CD14-positive monocyte (primary cell): ENCODE data around the gene CACNA1B. TPM values are rescaled to one million over a fixed set of nuclear protein-coding genes. Genes with fewer than 3 reads are reported as not detected.

ENCODE experiments used
- DNase-seq, 3 donors: peaks; one replicate each; pipeline ENCODE4 v3.0.0-alpha.2; 2011 to 2022
- H2AFZ ChIP-seq: 2 replicates; pipeline ENCODE4 v1.6.0; 2012; ENCODE audit warnings: mild to moderate bottlenecking, low read depth, low read length, inconsistent platforms; ENCODE audit not compliant: insufficient read depth, poor library complexity, severe bottlenecking
- H3K27ac ChIP-seq, 2 donors: 1 replicate in 1 of 2; 2 replicates in 1 of 2; pipeline ENCODE4 v1.5.1; 2012 to 2013; ENCODE audit warnings: low read length in 2 of 2, control low read depth in 1 of 2, inconsistent platforms in 1 of 2, low read depth in 1 of 2, mild to moderate bottlenecking in 1 of 2
- H3K27me3 ChIP-seq, 2 donors: one replicate each; pipeline versions ENCODE4 v1.6.0 to v1.6.1; 2011 to 2013; ENCODE audit warnings: low read length in 2 of 2; ENCODE audit not compliant: control insufficient read depth in 2 of 2, insufficient read depth in 2 of 2
- H3K36me3 ChIP-seq, 2 donors: replicated peaks in 1 of 2; 1 replicate in 1 of 2; 2 replicates in 1 of 2; pipeline versions ENCODE4 v1.5.1 to v1.6.1; 2012 to 2013; ENCODE audit warnings: low read length in 2 of 2, control low read depth in 1 of 2, inconsistent platforms in 1 of 2, mild to moderate bottlenecking in 1 of 2; ENCODE audit not compliant: insufficient read depth in 2 of 2, control insufficient read depth in 1 of 2
- H3K4me1 ChIP-seq, 2 donors: 1 replicate in 1 of 2; 2 replicates in 1 of 2; pipeline versions ENCODE4 v1.5.1 to v1.6.1; 2012 to 2013; ENCODE audit warnings: low read length in 2 of 2, control low read depth in 1 of 2, inconsistent platforms in 1 of 2, mild to moderate bottlenecking in 1 of 2, moderate library complexity in 1 of 2; ENCODE audit not compliant: insufficient read depth in 2 of 2, control insufficient read depth in 1 of 2
- H3K4me2 ChIP-seq: replicated peaks from 2 replicates; pipeline ENCODE3; 2012; ENCODE audit warnings: low read length, moderate library complexity, mild to moderate bottlenecking; ENCODE audit not compliant: poor library complexity, severe bottlenecking; ENCODE audit errors: extremely low read depth
- H3K4me3 ChIP-seq, 3 experiments: fragments of 200-600 bp in 1 of 3; sonication (generic) in 1 of 3; replicated peaks in 1 of 3; 1 replicate in 2 of 3; 2 replicates in 1 of 3; pipeline ENCODE4 v1.5.1; 2011 to 2013; ENCODE audit warnings: low read length in 3 of 3, mild to moderate bottlenecking in 3 of 3, control low read depth in 2 of 3, low read depth in 2 of 3, inconsistent platforms in 1 of 3, moderate library complexity in 1 of 3
- H3K79me2 ChIP-seq: 2 replicates; pipeline ENCODE4 v1.6.0; 2012; ENCODE audit warnings: mild to moderate bottlenecking, control low read depth, inconsistent platforms, low read length, moderate library complexity; ENCODE audit not compliant: insufficient read depth
- H3K9ac ChIP-seq: 2 replicates; pipeline ENCODE4 v1.6.0; 2017; ENCODE audit warnings: low read length, mild to moderate bottlenecking; ENCODE audit not compliant: insufficient read depth, poor library complexity, severe bottlenecking
- H3K9me3 ChIP-seq, 2 donors: replicated peaks in 1 of 2; 1 replicate in 1 of 2; 2 replicates in 1 of 2; pipeline versions ENCODE4 v1.5.1 to v1.6.1; 2012 to 2013; ENCODE audit warnings: low read length in 2 of 2, control low read depth in 1 of 2; ENCODE audit not compliant: control insufficient read depth in 1 of 2, insufficient read depth in 1 of 2
- H4K20me1 ChIP-seq: 2 replicates; pipeline ENCODE4 v1.6.0; 2012; ENCODE audit warnings: mild to moderate bottlenecking, low read length, control low read depth, moderate library complexity; ENCODE audit not compliant: insufficient read depth
- H3K27ac Mint-ChIP-seq, 7 donors: one replicate each; pipeline ENCODE4 v1.8.0; 2020; ENCODE audit warnings: mild to moderate bottlenecking in 7 of 7, mixed read lengths in 7 of 7, moderate library complexity in 6 of 7, inconsistent platforms in 2 of 7
- H3K27me3 Mint-ChIP-seq, 3 donors: one replicate each; pipeline ENCODE4 v1.8.0; 2021 to 2022; ENCODE audit warnings: low read depth in 3 of 3, mild to moderate bottlenecking in 3 of 3, mixed read lengths in 3 of 3, moderate library complexity in 3 of 3, inconsistent platforms in 1 of 3
- H3K36me3 Mint-ChIP-seq, 2 donors: one replicate each; pipeline ENCODE4 v1.8.0; 2020; ENCODE audit warnings: mixed read lengths in 2 of 2, inconsistent platforms in 1 of 2, mild to moderate bottlenecking in 1 of 2
- H3K4me1 Mint-ChIP-seq: one replicate; pipeline ENCODE4 v1.8.0; 2020; ENCODE audit warnings: mild to moderate bottlenecking, mixed read lengths
- H3K4me3 Mint-ChIP-seq, 2 donors: one replicate each; pipeline ENCODE4 v1.8.0; 2020; ENCODE audit warnings: mild to moderate bottlenecking in 2 of 2, mixed read lengths in 2 of 2, moderate library complexity in 1 of 2
- H3K9me3 Mint-ChIP-seq, 7 donors: one replicate each; pipeline ENCODE4 v1.8.0; 2020 to 2022; ENCODE audit warnings: mixed read lengths in 7 of 7, mild to moderate bottlenecking in 6 of 7, moderate library complexity in 6 of 7, inconsistent platforms in 2 of 7
- WGBS: methylation state at CpG from one replicate; pipeline ENCODE4 v1.1.5; 2013; ENCODE audit warnings: missing lambda C conversion rate; ENCODE audit not compliant: insufficient coverage; 5-methylcytosine and 5-hydroxymethylcytosine counted together
- intact Hi-C, 2 donors: fragments of 100-400 bp; cut with micrococcal nuclease; formaldehyde crosslinking; loops; one replicate each; pipeline versions ENCODE4 v1.15.0 to v1.15.1; 2023
- polyA plus RNA-seq, 3 donors: library from polyadenylated mRNA; depleted of rRNA in 1 of 3; unstranded in 2 of 3; stranded (reverse) in 1 of 3; fragments of 300-500 nt in 2 of 3; fragments of >200 nt in 1 of 3; fragmentation: Illumina TruSeq in 2 of 3; gene quantifications; 1 replicate in 2 of 3; 2 replicates in 1 of 3; pipeline ENCODE4 v1.2.3, GENCODE V29; 2012 to 2021
- TF ChIP-seq, protein P1 (sequence below): fragments of 200-600 bp; IDR thresholded peaks from one replicate; pipeline ENCODE4 v1.8.0; 2022; ENCODE audit warnings: antibody characterized with exemption, mild to moderate bottlenecking

The CACNA1B gene
- polyA plus RNA-seq, 3 donors: not detected

DNA sequence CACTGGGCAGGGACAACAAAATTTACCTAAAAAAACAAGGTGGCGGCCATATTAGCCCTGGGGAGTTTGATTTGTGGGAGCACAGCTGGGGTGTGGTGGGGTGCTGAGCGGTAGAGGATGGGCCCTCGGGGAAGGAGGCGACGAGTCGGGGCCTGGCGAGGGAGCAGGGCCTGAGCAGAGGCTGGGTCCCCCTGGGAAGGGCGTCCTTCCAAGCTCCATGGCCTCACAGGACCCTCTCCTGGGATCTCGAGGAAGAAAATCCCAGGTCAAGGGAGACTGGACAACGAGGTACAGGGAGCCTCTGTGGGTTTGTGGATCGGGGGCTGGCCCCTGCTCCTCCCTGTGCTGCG lies 165.5 kb downstream of the CACNA1B start:
- Histone ChIP-seq H2AFZ (no peak overlapping the region), H3K79me2 (no peaks in the 10 kb centered on the region), H3K36me3 (no peaks in the 10 kb centered on the region), H3K9me3 (no peaks in the 10 kb centered on the region), H4K20me1 (no peaks in the 10 kb centered on the region), H3K9ac (no peak overlapping the region), H3K27ac (no peak overlapping the region), H3K27me3 (no peaks in the 10 kb centered on the region), H3K4me1 (no peaks in the 10 kb centered on the region), H3K4me2 (no peak overlapping the region), H3K4me3 (no peak overlapping the region)
- Mint-ChIP-seq H3K4me3 (no peak overlapping the region), H3K36me3 (no peaks in the 10 kb centered on the region), H3K27me3 (peaks cover 5 to 13% (median 9%) of the 10 kb centered on the region in 3 donors), H3K27ac (no peak overlapping the region), H3K4me1 (no peaks in the 10 kb centered on the region), H3K9me3 (peaks cover 0 to 2% (median 0%) of the 10 kb centered on the region in 7 donors)
- DNase-seq: no peak
- TF ChIP-seq, protein P1, sequence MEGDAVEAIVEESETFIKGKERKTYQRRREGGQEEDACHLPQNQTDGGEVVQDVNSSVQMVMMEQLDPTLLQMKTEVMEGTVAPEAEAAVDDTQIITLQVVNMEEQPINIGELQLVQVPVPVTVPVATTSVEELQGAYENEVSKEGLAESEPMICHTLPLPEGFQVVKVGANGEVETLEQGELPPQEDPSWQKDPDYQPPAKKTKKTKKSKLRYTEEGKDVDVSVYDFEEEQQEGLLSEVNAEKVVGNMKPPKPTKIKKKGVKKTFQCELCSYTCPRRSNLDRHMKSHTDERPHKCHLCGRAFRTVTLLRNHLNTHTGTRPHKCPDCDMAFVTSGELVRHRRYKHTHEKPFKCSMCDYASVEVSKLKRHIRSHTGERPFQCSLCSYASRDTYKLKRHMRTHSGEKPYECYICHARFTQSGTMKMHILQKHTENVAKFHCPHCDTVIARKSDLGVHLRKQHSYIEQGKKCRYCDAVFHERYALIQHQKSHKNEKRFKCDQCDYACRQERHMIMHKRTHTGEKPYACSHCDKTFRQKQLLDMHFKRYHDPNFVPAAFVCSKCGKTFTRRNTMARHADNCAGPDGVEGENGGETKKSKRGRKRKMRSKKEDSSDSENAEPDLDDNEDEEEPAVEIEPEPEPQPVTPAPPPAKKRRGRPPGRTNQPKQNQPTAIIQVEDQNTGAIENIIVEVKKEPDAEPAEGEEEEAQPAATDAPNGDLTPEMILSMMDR: no peak
- intact Hi-C loops: no loop called here
- WGBS: 84% methylated on average over 12 of the region's 12 CpGs

DNA sequence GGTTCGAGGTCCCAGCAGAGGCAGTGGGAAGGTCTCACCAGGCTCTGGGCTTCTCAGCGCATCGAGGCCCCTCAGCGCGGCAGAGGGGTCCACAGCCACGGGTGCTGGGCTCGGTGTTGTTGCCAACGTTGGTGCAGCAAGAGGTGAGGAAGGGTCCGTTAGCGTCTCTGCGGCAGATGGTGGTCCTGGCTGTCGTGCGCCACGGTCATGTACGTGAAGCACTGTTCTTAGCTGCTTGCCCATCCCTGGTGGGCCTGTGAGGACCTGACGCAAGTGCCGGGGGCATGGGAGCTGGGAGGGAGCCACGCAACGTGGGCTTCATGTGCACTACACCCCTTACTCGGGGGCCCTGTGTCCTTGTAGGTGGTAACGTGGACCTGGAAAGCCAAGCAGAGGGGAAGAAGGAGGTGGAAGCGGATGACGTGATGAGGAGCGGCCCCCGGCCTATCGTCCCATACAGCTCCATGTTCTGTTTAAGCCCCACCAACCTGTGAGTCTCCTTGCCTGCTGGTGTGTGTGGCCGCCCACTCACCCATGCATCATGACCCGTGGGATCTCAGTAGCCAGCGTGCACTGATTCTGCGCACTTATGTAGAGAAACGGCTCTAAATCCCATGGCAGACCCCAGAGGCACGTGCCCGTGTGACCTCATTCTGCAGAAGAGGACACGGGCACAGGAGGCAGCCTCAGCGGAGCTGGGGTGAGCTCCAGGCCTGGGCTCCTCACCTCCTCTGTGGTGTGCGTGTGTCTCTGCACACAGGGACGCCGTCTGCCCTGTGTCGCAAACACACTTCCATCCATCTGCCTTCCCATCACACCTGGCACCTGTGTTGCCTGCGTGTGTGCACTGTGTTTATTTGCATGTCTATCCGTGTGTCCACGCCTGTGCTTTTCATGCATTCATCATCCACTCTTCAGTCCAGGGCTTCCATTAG lies 166.1 kb downstream of the CACNA1B start:
- Mint-ChIP-seq H3K4me3 (no peak overlapping the region), H3K9me3 (peaks cover 0 to 2% (median 0%) of the 10 kb centered on the region in 7 donors), H3K27ac (no peak overlapping the region), H3K4me1 (no peaks in the 10 kb centered on the region), H3K36me3 (no peaks in the 10 kb centered on the region), H3K27me3 (peaks cover 3 to 11% (median 10%) of the 10 kb centered on the region in 3 donors)
- H3K4me3 ChIP-seq: no peak overlapping the region
- TF ChIP-seq, protein P1: no peak
- H3K4me1 ChIP-seq: no peaks in the 10 kb centered on the region
- no peaks in the 10 kb centered on the region for H3K79me2 ChIP-seq
- no peaks in the 10 kb centered on the region for H3K36me3 ChIP-seq
- H3K4me2 ChIP-seq: no peak overlapping the region
- no peaks in the 10 kb centered on the region for H4K20me1 ChIP-seq
- H2AFZ ChIP-seq: no peak overlapping the region
- no peaks in the 10 kb centered on the region for H3K27me3 ChIP-seq
- no peaks in the 10 kb centered on the region for H3K9me3 ChIP-seq
- intact Hi-C loops: no loop called here
- H3K27ac ChIP-seq: no peak overlapping the region
- WGBS: 98% methylated on average over 37 of the region's 42 CpGs
- H3K9ac ChIP-seq: no peak overlapping the region
- no peak for DNase-seq
